Central memory CD8-positive, alpha-beta T cell (primary cell): ENCODE measurements around the gene HS3ST2.

Experiments
- ATAC-seq: fragments of 150-1000 bp; cut with Tn5 transposase; replicated peaks from 2 replicates; pipeline ENCODE4 v1.10.0; 2022; ENCODE audit warnings: mild to moderate bottlenecking, moderate FRiP score, moderate number of reproducible peaks; ENCODE audit not compliant: poor library complexity, severe bottlenecking; ENCODE audit errors: extremely low read depth
- DNase-seq, 2 donors: peaks; one replicate each; pipeline ENCODE4 v3.0.0; 2021; ENCODE audit warnings: low spot score in 2 of 2
- H3K27ac Mint-ChIP-seq: one replicate; pipeline ENCODE4 v1.8.0; 2022; ENCODE audit warnings: low read depth, mild to moderate bottlenecking, moderate library complexity, mixed read lengths
- H3K27me3 Mint-ChIP-seq: one replicate; pipeline ENCODE4 v1.8.0; 2022; ENCODE audit warnings: mixed read lengths
- H3K36me3 Mint-ChIP-seq: one replicate; pipeline ENCODE4 v1.8.0; 2022; ENCODE audit warnings: mild to moderate bottlenecking, moderate library complexity, mixed read lengths; ENCODE audit not compliant: insufficient read depth
- H3K4me1 Mint-ChIP-seq: one replicate; pipeline ENCODE4 v1.8.0; 2022; ENCODE audit warnings: mixed read lengths
- H3K4me3 Mint-ChIP-seq: one replicate; pipeline ENCODE4 v1.8.0; 2022; ENCODE audit warnings: mild to moderate bottlenecking, moderate library complexity, mixed read lengths
- H3K9me3 Mint-ChIP-seq: one replicate; pipeline ENCODE4 v1.8.0; 2022; ENCODE audit warnings: mixed read lengths

HS3ST2 gene

GRCh38 chr16:22948058-22948602 is 134.2 kb downstream of the HS3ST2 start:
- DNase-seq (no peak), ATAC-seq (no peak)
- Mint-ChIP-seq H3K36me3 (no peaks in the 10 kb centered on the region), H3K4me3 (no peak overlapping the region), H3K27ac (no peak overlapping the region), H3K27me3 (peaks cover 66% of the 10 kb centered on the region), H3K9me3 (no peaks in the 10 kb centered on the region), H3K4me1 (peaks cover 5% of the 10 kb centered on the region)

- H3K27me3 Mint-ChIP-seq: peaks cover 66% of the 10 kb centered on the region
Observed at GRCh38 chr16:22948603-22949368, 134.8 kb downstream of the HS3ST2 start.

GRCh38 chr16:22955461-22956070 is 141.6 kb downstream of the HS3ST2 start:
- Mint-ChIP-seq H3K9me3 (no peaks in the 10 kb centered on the region), H3K4me3 (no peak overlapping the region), H3K27ac (no peak overlapping the region), H3K27me3 (peaks cover 38% of the 10 kb centered on the region), H3K4me1 (no peaks in the 10 kb centered on the region), H3K36me3 (no peaks in the 10 kb centered on the region)
- DNase-seq (no peak), ATAC-seq (no peak)

More at GRCh38 chr16:22948603-22949368, 134.8 kb downstream of the HS3ST2 start:
- DNase-seq (no peak), ATAC-seq (no peak)
- H3K4me3 Mint-ChIP-seq: no peak overlapping the region
- no peaks in the 10 kb centered on the region for H3K9me3 Mint-ChIP-seq
- H3K27ac Mint-ChIP-seq: no peak overlapping the region
- H3K36me3 Mint-ChIP-seq: no peaks in the 10 kb centered on the region
- H3K4me1 Mint-ChIP-seq: peaks cover 5% of the 10 kb centered on the region

GRCh38 chr16:22961206-22961605 is 147.2 kb downstream of the HS3ST2 start:
- no peaks in the 10 kb centered on the region for H3K36me3 Mint-ChIP-seq
- no peak overlapping the region for H3K27ac Mint-ChIP-seq
- no peaks in the 10 kb centered on the region for H3K4me1 Mint-ChIP-seq
- ATAC-seq (no peak), DNase-seq (no peak)
- peaks cover 63% of the 10 kb centered on the region for H3K27me3 Mint-ChIP-seq
- H3K9me3 Mint-ChIP-seq: no peaks in the 10 kb centered on the region
- no peak overlapping the region for H3K4me3 Mint-ChIP-seq

GRCh38 chr16:22962905-22963304 is 148.9 kb downstream of the HS3ST2 start:
- Mint-ChIP-seq H3K4me3 (no peak overlapping the region), H3K27ac (no peak overlapping the region), H3K4me1 (no peaks in the 10 kb centered on the region), H3K27me3 (peaks cover 73% of the 10 kb centered on the region), H3K36me3 (no peaks in the 10 kb centered on the region), H3K9me3 (no peaks in the 10 kb centered on the region)
- ATAC-seq (no peak), DNase-seq (no peak)
